Measurements from ENCODE around the gene RINT1. TPM values are rescaled to one million over a fixed set of nuclear protein-coding genes. Genes with fewer than 3 reads are reported as not detected.

The RINT1 gene
- polyA plus RNA-seq (2012; rRNA removed), result 13.1 and 19.1 TPM in 2 replicates
- polyA plus RNA-seq (2012; cell fraction: cytosol; rRNA removed), result 17.7 and 17.8 TPM in 2 replicates
- 21.9 and 42.7 TPM in 2 replicates for polyA plus RNA-seq (2012; cell fraction: nucleus; rRNA removed)

DNA sequence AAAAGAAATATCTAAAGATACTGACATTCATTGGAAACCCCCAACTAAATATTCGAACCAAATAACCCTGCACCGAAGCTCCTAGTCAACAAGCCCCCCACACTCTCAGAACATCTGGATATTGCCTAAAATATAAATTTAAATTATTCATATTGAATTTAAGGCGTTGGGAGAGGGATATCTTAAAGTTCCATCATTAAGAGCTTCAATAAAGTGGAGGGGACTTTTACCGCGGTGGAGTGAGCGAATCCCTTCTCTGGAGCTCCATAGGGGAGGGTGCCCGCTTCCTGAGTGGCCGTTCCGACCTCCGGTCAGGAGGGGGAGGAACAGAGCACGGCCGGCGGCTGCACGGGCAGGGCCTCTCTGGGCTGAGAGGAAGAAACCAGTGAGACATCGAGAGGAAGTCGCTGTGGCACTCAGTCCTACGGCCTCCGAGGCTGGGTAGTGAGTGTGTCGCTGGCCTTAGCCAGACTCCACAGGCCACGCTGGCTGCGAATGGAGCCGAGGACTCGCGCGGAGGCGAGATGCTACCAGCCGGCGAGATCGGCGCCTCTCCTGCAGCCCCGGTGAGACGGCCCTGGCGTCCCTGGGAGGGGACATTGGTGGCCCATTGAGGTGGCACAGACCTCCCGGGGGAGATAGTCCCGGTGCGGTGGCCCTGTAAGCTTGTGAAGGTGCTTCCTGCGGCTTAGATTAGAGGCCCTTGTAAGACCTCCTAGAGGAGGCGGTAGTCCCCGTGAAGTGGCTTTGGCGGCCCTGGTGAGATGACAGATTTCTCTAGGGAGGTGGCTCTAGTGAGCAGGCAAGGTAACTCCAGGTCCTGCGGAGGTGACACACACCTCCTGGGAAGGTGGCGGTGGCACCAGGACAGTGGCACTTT is at the start of gene RINT1:
RINT1 (plus strand) TSS at position 410 of the 880 bp plus-strand sequence; CDS start at position 525, 115 bp downstream.
- Histone ChIP-seq H3K4me2 (peak within 1 kb of the TSS; percentile 86), H3K9me3 (no peaks in the 10 kb centered on the region), H3K36me3 (replicated peaks in 1 of 2; ENCODE audit: control insufficient read depth in 1 of 2, insufficient read depth in 2 of 2, low read length in 1 of 2) (peaks cover 13 to 21% of the 10 kb centered on the region in 2 experiments), H3K27me3 (ENCODE audit: insufficient read depth) (no peaks in the 10 kb centered on the region), H3K9me2 (no peaks in the 10 kb centered on the region), H3K9ac (peak within 1 kb of the TSS; percentile 94), H4K20me1 (ENCODE audit: insufficient read depth) (no peaks in the 10 kb centered on the region), H3K27ac (ENCODE audit: low read depth in 2 of 2, low read length in 1 of 2) (peak within 1 kb of the TSS; percentile 69 to 75; a peak in 3 of 4 replicates), H3K4me1 (ENCODE audit: control insufficient read depth in 1 of 2, insufficient read depth in 2 of 2, low read depth in 1 of 2, low read length in 1 of 2) (peaks cover 4 to 7% of the 10 kb centered on the region in 2 experiments; a peak in 2 of 4 replicates), H2AFZ (ENCODE audit: low read depth) (peak within 1 kb of the TSS; percentile 99), H3F3A (replicated peaks; ENCODE audit: insufficient read depth) (no peaks in the 10 kb centered on the region), H3K79me2 (ENCODE audit: insufficient read depth) (peaks cover 44% of the 10 kb centered on the region), H3K4me3 (ENCODE audit: low read depth in 2 of 2, low read length in 1 of 2) (peak within 1 kb of the TSS; percentile 76 to 99)
- DNase-seq, result peak; percentile 95
- WGBS (ENCODE audit: low lambda C conversion rate), result 2% methylated on average over 26 of the region's 42 CpGs
- ChIA-PET CTCF (interaction anchor here (0.6 to 1.8 kb wide), 32 partner anchors 8 to 1127 kb away, joined by 3 to 16 read pairs (median 4); no protein-coding TSS in a partner anchor), POLR2A (interaction anchor here (0.5 to 1.4 kb wide), 13 partner anchors 8 to 548 kb away, joined by 3 to 5 read pairs (median 3); partner anchors contain the start of genes EFCAB10 and PUS7)
- TF ChIP-seq GABPA (IDR thresholded peaks at IDR 0.05; ENCODE audit: low read depth), result peak; percentile 89
- TF ChIP-seq, protein P1, sequence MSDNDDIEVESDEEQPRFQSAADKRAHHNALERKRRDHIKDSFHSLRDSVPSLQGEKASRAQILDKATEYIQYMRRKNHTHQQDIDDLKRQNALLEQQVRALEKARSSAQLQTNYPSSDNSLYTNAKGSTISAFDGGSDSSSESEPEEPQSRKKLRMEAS (IDR thresholded peaks at IDR 0.05; ENCODE audit: low read depth), result peak; percentile 91
- TF ChIP-seq MXI1 (IDR thresholded peaks at IDR 0.05; ENCODE audit: low read depth, low read length), result peak; percentile 86
- TF ChIP-seq, protein P2, sequence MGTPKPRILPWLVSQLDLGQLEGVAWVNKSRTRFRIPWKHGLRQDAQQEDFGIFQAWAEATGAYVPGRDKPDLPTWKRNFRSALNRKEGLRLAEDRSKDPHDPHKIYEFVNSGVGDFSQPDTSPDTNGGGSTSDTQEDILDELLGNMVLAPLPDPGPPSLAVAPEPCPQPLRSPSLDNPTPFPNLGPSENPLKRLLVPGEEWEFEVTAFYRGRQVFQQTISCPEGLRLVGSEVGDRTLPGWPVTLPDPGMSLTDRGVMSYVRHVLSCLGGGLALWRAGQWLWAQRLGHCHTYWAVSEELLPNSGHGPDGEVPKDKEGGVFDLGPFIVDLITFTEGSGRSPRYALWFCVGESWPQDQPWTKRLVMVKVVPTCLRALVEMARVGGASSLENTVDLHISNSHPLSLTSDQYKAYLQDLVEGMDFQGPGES (IDR thresholded peaks at IDR 0.05; ENCODE audit: low read depth, low read length), result no peak
- TF ChIP-seq, protein P3, sequence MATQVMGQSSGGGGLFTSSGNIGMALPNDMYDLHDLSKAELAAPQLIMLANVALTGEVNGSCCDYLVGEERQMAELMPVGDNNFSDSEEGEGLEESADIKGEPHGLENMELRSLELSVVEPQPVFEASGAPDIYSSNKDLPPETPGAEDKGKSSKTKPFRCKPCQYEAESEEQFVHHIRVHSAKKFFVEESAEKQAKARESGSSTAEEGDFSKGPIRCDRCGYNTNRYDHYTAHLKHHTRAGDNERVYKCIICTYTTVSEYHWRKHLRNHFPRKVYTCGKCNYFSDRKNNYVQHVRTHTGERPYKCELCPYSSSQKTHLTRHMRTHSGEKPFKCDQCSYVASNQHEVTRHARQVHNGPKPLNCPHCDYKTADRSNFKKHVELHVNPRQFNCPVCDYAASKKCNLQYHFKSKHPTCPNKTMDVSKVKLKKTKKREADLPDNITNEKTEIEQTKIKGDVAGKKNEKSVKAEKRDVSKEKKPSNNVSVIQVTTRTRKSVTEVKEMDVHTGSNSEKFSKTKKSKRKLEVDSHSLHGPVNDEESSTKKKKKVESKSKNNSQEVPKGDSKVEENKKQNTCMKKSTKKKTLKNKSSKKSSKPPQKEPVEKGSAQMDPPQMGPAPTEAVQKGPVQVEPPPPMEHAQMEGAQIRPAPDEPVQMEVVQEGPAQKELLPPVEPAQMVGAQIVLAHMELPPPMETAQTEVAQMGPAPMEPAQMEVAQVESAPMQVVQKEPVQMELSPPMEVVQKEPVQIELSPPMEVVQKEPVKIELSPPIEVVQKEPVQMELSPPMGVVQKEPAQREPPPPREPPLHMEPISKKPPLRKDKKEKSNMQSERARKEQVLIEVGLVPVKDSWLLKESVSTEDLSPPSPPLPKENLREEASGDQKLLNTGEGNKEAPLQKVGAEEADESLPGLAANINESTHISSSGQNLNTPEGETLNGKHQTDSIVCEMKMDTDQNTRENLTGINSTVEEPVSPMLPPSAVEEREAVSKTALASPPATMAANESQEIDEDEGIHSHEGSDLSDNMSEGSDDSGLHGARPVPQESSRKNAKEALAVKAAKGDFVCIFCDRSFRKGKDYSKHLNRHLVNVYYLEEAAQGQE (IDR thresholded peaks at IDR 0.05; ENCODE audit: low read depth, low read length), result peak; percentile 66
- no peak for TF ChIP-seq NRF1 (IDR thresholded peaks at IDR 0.05; ENCODE audit: low read depth, low read length)
- peak; percentile 99 for TF ChIP-seq POLR2AphosphoS5 (IDR thresholded peaks at IDR 0.05; ENCODE audit: low read depth, low read length)
- TF ChIP-seq, protein P4, sequence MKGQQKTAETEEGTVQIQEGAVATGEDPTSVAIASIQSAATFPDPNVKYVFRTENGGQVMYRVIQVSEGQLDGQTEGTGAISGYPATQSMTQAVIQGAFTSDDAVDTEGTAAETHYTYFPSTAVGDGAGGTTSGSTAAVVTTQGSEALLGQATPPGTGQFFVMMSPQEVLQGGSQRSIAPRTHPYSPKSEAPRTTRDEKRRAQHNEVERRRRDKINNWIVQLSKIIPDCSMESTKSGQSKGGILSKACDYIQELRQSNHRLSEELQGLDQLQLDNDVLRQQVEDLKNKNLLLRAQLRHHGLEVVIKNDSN (IDR thresholded peaks at IDR 0.05; ENCODE audit: borderline replicate concordance, low read depth), result peak; percentile 21; the same call in 1 of the 2 replicates
- TF ChIP-seq, protein P5, sequence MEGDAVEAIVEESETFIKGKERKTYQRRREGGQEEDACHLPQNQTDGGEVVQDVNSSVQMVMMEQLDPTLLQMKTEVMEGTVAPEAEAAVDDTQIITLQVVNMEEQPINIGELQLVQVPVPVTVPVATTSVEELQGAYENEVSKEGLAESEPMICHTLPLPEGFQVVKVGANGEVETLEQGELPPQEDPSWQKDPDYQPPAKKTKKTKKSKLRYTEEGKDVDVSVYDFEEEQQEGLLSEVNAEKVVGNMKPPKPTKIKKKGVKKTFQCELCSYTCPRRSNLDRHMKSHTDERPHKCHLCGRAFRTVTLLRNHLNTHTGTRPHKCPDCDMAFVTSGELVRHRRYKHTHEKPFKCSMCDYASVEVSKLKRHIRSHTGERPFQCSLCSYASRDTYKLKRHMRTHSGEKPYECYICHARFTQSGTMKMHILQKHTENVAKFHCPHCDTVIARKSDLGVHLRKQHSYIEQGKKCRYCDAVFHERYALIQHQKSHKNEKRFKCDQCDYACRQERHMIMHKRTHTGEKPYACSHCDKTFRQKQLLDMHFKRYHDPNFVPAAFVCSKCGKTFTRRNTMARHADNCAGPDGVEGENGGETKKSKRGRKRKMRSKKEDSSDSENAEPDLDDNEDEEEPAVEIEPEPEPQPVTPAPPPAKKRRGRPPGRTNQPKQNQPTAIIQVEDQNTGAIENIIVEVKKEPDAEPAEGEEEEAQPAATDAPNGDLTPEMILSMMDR (IDR thresholded peaks at IDR 0.05), result peak; percentile 91
- TF ChIP-seq TEAD4 (IDR thresholded peaks at IDR 0.05; ENCODE audit: borderline replicate concordance, insufficient read depth), result 0 out of 2 replicates have a peak, but pooled peaks have one; percentile 36
- TF ChIP-seq, protein P6, sequence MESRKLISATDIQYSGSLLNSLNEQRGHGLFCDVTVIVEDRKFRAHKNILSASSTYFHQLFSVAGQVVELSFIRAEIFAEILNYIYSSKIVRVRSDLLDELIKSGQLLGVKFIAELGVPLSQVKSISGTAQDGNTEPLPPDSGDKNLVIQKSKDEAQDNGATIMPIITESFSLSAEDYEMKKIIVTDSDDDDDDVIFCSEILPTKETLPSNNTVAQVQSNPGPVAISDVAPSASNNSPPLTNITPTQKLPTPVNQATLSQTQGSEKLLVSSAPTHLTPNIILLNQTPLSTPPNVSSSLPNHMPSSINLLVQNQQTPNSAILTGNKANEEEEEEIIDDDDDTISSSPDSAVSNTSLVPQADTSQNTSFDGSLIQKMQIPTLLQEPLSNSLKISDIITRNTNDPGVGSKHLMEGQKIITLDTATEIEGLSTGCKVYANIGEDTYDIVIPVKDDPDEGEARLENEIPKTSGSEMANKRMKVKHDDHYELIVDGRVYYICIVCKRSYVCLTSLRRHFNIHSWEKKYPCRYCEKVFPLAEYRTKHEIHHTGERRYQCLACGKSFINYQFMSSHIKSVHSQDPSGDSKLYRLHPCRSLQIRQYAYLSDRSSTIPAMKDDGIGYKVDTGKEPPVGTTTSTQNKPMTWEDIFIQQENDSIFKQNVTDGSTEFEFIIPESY (IDR thresholded peaks at IDR 0.05; ENCODE audit: borderline replicate concordance, low read depth), result peak; percentile 63; the same call in 1 of the 2 replicates
- no peak for TF ChIP-seq JUND (IDR thresholded peaks at IDR 0.05)
- TF ChIP-seq NFIC (IDR thresholded peaks at IDR 0.05; ENCODE audit: borderline replicate concordance), result no peak
- peak; percentile 96 for TF ChIP-seq TAF1 (IDR thresholded peaks at IDR 0.05; ENCODE audit: borderline replicate concordance, low read depth, low read length)
- TF ChIP-seq SMC3 (IDR thresholded peaks at IDR 0.05; ENCODE audit: low read depth, low read length), result peak; percentile 24
- TF ChIP-seq FOSL2 (IDR thresholded peaks at IDR 0.05; ENCODE audit: borderline replicate concordance, low read depth), result no peak; the same call in 1 of the 2 replicates
- no peak for TF ChIP-seq RXRA (IDR thresholded peaks at IDR 0.05; ENCODE audit: borderline replicate concordance, low read depth)
- peak; percentile 46; the same call in 1 of the 2 replicates for TF ChIP-seq YY1 (IDR thresholded peaks at IDR 0.05; ENCODE audit: low read depth)
- peak; percentile 89 for TF ChIP-seq ELF1 (IDR thresholded peaks at IDR 0.05)
- peak; percentile 87 for TF ChIP-seq CHD2 (IDR thresholded peaks at IDR 0.05; ENCODE audit: low read length, partially characterized antibody)
- TF ChIP-seq RFX5 (IDR thresholded peaks at IDR 0.05; ENCODE audit: low read length), result no peak
